ENCODE results near the gene FBXW8.

The FBXW8 gene, protein sequence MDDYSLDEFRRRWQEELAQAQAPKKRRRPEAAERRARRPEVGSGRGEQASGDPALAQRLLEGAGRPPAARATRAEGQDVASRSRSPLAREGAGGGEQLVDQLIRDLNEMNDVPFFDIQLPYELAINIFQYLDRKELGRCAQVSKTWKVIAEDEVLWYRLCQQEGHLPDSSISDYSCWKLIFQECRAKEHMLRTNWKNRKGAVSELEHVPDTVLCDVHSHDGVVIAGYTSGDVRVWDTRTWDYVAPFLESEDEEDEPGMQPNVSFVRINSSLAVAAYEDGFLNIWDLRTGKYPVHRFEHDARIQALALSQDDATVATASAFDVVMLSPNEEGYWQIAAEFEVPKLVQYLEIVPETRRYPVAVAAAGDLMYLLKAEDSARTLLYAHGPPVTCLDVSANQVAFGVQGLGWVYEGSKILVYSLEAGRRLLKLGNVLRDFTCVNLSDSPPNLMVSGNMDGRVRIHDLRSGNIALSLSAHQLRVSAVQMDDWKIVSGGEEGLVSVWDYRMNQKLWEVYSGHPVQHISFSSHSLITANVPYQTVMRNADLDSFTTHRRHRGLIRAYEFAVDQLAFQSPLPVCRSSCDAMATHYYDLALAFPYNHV
- long read RNA-seq, full-length matches to known transcripts = 28 of 55 reads
- long read RNA-seq, partial matches to known transcripts = 8 of 55 reads
- long read RNA-seq, other reads (novel, unspliced or antisense) = 19 of 55 reads

DNA sequence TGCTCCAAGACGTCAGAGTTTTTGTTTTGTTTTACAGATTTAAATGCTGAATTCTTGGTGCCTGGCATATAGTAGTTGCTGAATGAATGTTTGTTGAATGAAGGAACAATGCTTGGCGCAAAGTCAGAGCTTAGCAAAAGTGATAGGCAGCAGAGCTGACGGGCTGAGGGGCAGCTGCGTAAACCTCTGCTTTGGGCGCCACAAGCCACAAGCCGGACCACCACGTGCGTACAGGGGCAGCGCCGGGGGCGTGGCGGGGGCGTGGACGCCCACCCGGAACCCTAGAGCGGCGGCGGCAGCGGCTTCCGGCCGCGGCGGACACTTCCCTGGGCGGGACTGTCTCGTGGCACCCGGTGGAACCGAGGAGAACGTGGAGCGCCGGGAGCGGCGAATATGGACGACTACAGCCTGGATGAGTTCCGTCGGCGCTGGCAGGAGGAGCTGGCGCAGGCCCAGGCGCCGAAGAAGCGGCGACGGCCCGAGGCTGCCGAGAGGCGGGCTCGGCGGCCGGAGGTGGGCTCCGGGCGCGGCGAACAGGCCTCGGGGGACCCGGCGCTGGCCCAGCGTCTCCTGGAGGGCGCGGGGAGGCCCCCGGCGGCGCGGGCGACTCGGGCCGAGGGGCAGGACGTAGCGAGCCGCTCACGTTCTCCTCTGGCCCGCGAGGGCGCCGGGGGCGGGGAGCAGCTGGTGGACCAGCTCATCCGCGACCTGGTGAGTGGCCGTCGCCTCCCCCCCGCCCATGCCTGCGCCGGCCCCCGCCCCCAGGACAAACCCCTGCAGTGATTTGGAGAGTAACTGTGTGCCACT is at the start of gene FBXW8:
FBXW8 (plus strand) TSS at position 306 of the 807 bp plus-strand sequence; CDS start at position 394, 88 bp downstream.
- Histone ChIP-seq H3K27me3 (ENCODE audit: insufficient read depth, poor library complexity, severe bottlenecking) (peaks cover 3% of the 10 kb centered on the region), H3K27ac (replicated peaks) (peak within 1 kb of the TSS; percentile 44), H3K4me3 (replicated peaks; ENCODE audit: insufficient read depth, low read length) (peak within 1 kb of the TSS; percentile 78)
- DNase-seq (ENCODE audit: low read depth in 1 of 2, low spot score in 1 of 2) = peak; percentile 58 to 71
- TF ChIP-seq SPI1 (IDR thresholded peaks at IDR 0.05; ENCODE audit: borderline replicate concordance, low read depth) = no peak
- peak; percentile 83 for TF ChIP-seq POLR2AphosphoS5 (IDR thresholded peaks at IDR 0.05; ENCODE audit: low read depth)
- peak; percentile 98 for TF ChIP-seq GABPA (IDR thresholded peaks at IDR 0.05; ENCODE audit: low read depth)
- TF ChIP-seq, protein P1, sequence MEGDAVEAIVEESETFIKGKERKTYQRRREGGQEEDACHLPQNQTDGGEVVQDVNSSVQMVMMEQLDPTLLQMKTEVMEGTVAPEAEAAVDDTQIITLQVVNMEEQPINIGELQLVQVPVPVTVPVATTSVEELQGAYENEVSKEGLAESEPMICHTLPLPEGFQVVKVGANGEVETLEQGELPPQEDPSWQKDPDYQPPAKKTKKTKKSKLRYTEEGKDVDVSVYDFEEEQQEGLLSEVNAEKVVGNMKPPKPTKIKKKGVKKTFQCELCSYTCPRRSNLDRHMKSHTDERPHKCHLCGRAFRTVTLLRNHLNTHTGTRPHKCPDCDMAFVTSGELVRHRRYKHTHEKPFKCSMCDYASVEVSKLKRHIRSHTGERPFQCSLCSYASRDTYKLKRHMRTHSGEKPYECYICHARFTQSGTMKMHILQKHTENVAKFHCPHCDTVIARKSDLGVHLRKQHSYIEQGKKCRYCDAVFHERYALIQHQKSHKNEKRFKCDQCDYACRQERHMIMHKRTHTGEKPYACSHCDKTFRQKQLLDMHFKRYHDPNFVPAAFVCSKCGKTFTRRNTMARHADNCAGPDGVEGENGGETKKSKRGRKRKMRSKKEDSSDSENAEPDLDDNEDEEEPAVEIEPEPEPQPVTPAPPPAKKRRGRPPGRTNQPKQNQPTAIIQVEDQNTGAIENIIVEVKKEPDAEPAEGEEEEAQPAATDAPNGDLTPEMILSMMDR (IDR thresholded peaks at IDR 0.05; ENCODE audit: insufficient read depth, low read length) = no peak
- TF ChIP-seq REST (IDR thresholded peaks at IDR 0.05; ENCODE audit: insufficient replicate concordance, low read depth) = no peak

DNA sequence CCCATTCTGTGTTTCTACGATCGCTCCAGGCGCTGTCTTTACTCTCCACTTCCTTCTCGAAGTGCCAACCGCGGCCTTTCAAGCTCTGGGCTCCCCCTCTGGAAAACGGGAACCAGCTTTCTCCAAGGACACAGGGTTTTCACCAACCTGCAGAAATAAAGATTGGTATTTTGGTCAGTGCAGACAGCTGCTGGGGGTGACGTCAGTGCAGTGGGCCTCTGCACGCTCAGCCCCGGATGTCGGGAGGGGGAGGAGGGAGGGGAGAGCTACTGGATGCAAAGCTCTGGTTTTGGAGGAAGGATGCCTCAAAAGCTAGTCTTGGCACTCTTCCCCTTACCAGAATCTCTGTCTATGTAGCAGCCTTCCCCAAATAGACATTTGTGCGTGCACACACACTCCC is 49.4 kb upstream of the FBXW8 start:
- DNase-seq (ENCODE audit: low read depth in 1 of 2, low spot score in 1 of 2) = peak in 1 of 2 experiments; percentile 17
- H3K4me3 ChIP-seq (replicated peaks; ENCODE audit: insufficient read depth, low read length) = no peak overlapping the region
- no peak for TF ChIP-seq SPI1 (IDR thresholded peaks at IDR 0.05; ENCODE audit: borderline replicate concordance, low read depth)
- TF ChIP-seq REST (IDR thresholded peaks at IDR 0.05; ENCODE audit: insufficient replicate concordance, low read depth) = no peak
- H3K27ac ChIP-seq (replicated peaks) = no peak overlapping the region
- peaks cover 3% of the 10 kb centered on the region for H3K27me3 ChIP-seq (ENCODE audit: insufficient read depth, poor library complexity, severe bottlenecking)

- Histone ChIP-seq H3K27ac (replicated peaks) (no peak overlapping the region), H3K4me3 (replicated peaks; ENCODE audit: insufficient read depth, low read length) (no peak overlapping the region), H3K27me3 (ENCODE audit: insufficient read depth, poor library complexity, severe bottlenecking) (peaks cover 3% of the 10 kb centered on the region)
- no peak for DNase-seq (ENCODE audit: low read depth in 1 of 2, low spot score in 1 of 2)
- no peak for TF ChIP-seq GABPA (IDR thresholded peaks at IDR 0.05; ENCODE audit: low read depth)
- TF ChIP-seq, protein P1 (IDR thresholded peaks at IDR 0.05; ENCODE audit: insufficient read depth, low read length) = no peak
- no peak for TF ChIP-seq REST (IDR thresholded peaks at IDR 0.05; ENCODE audit: insufficient replicate concordance, low read depth)
- TF ChIP-seq SPI1 (IDR thresholded peaks at IDR 0.05; ENCODE audit: borderline replicate concordance, low read depth) = no peak
- no peak for TF ChIP-seq POLR2AphosphoS5 (IDR thresholded peaks at IDR 0.05; ENCODE audit: low read depth)
These were observed 48.6 kb upstream of the FBXW8 start for GRCh38 chr12:116862167-116862566.

Data from HL-60 (cell line).